Erythroblast (primary cell): ENCODE results near the gene NAE1.

ENCODE experiments used
- GATA1 ChIP-seq: IDR thresholded peaks from 2 replicates; pipeline ENCODE4 v1.6.1; 2011; ENCODE audit warnings: low read depth, mild to moderate bottlenecking, control low read depth, low read length, moderate library complexity
- POLR2A ChIP-seq: IDR thresholded peaks from 2 replicates; pipeline ENCODE4 v1.6.1; 2011; ENCODE audit warnings: mild to moderate bottlenecking, low read length

DNA sequence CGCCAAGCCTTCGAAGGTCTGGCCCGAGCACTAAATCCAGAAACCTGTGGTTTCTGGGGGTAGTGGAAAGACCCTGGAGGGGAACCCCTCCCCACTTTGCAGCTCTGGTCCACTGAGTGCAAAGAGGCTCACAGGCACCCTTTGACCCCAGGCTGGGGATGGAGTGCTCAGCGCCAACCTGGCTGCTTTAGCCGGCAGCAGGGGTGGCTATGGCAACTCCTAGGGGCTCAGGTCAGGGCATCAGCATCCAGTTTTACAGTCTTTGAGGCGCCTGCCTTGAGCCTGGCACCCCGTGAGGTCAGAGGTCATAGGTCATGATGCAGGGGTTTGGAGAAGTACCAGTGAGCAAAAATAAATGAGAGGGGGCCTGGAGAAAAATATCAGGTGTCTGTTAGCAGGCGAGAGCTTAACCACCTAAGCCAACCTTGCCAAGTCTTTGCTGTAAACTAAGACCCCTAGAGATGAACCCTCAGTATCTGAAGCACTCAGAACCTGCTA lies 31.3 kb upstream of the NAE1 start:
- no peak for TF ChIP-seq POLR2A
- no peak for TF ChIP-seq GATA1
